GM21360 (cell line): ENCODE results near the gene DUSP3.
"Not testable (repeated sequence)": the region's sequence is repeated elsewhere in the genome, so short reads cannot be mapped to it uniquely, and the experiment has no call there.

Source experiments
- ATAC-seq: cut with Tn5 transposase; IDR thresholded peaks from one replicate; pipeline ENCODE4 v1.9.1; 2021; ENCODE audit warnings: mild to moderate bottlenecking, moderate library complexity; ENCODE audit not compliant: unreplicated experiment

DUSP3 gene

GRCh38 chr17:43801844-43802243 is 23.1 kb upstream of the DUSP3 start:
- ATAC-seq, result no peak

GRCh38 chr17:43800736-43801135 is 22.0 kb upstream of the DUSP3 start:
- ATAC-seq, result no peak

- ATAC-seq, result no peak
Measured at GRCh38 chr17:43799047-43799446, 20.3 kb upstream of the DUSP3 start.

- ATAC-seq, result not testable (repeated sequence)
Measured at GRCh38 chr17:43798024-43798423, 19.2 kb upstream of the DUSP3 start.

- not testable (repeated sequence) for ATAC-seq
Measured at GRCh38 chr17:43792668-43793067, 13.9 kb upstream of the DUSP3 start.

- ATAC-seq, result no peak
Measured at GRCh38 chr17:43791589-43791988, 12.8 kb upstream of the DUSP3 start.

- ATAC-seq, result no peak
Measured at GRCh38 chr17:43790311-43790940, 11.6 kb upstream of the DUSP3 start.

- ATAC-seq, result no peak
Measured at GRCh38 chr17:43789482-43789881, 10.7 kb upstream of the DUSP3 start.

GRCh38 chr17:43788540-43788939 is 9.8 kb upstream of the DUSP3 start:
- no peak for ATAC-seq

- ATAC-seq, result no peak
Measured at GRCh38 chr17:43787728-43788127, 9.0 kb upstream of the DUSP3 start.

- no peak for ATAC-seq
Measured at GRCh38 chr17:43784628-43785101, 5.9 kb upstream of the DUSP3 start.

GRCh38 chr17:43784068-43784467 is 5.3 kb upstream of the DUSP3 start:
- no peak for ATAC-seq

GRCh38 chr17:43782913-43783680 is 4.3 kb upstream of the DUSP3 start:
- ATAC-seq, result no peak

GRCh38 chr17:43780135-43780534 is 1.4 kb upstream of the DUSP3 start, which contains the start of gene CFAP97D1:
TSS of gene CFAP97D1 (plus strand) at chr17:43780435. CDS start at chr17:43780463, 28 bp downstream.
- ATAC-seq, result no peak

GRCh38 chr17:43779145-43780125 is 658 bp upstream of the DUSP3 start:
- no peak for ATAC-seq

- ATAC-seq, result no peak
Measured at GRCh38 chr17:43774304-43775250, 4.2 kb downstream of the DUSP3 start.

- ATAC-seq, result no peak
Measured at GRCh38 chr17:43772877-43773648, 5.7 kb downstream of the DUSP3 start.

- ATAC-seq, result no peak
Measured at GRCh38 chr17:43771463-43771862, 7.3 kb downstream of the DUSP3 start.

- ATAC-seq, result no peak
Measured at GRCh38 chr17:43770957-43771356, 7.8 kb downstream of the DUSP3 start.
